Measurements from ENCODE around the gene EYA4. TPM values are rescaled to one million over a fixed set of nuclear protein-coding genes. Genes with fewer than 3 reads are reported as not detected.

The EYA4 gene
- total RNA-seq, 1 experiment from 2014 or later = not detected

DNA sequence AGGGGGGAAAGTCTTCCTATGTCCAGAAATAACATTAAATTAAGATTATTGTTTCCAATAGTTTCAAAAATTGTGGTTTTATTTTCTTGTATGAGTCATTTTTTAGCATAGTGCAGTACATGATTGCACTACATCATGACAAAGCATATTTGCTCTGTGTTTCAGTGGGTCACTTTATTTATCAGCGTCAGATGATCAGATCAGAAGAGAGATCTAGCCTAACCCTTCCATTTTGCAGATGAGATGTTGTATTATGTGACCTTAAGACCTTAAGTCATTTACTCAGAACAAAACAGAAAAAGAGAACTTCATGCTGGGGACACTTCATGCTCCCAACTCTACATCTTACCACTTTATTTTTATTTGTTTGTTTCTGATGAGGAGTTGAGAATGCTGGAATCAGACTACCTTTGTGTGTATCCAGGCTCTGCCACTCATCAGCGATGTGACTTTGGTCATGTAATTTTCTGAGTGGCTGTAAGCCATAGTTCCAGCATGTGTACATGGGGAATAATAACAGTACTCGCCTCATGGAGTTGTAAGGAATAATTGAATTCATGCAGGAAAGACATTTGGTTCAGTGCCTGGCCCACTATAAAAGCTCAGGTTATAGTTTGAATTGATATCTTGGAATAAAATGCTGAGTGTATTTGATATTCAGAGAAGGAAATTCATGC is 13.5 kb downstream of the EYA4 start:
- intact Hi-C loops (cut with micrococcal nuclease; ENCODE audit: unreplicated experiment) = no loop called here
- Histone ChIP-seq H3K36me3 (ENCODE audit: control insufficient read depth, insufficient read depth, low read length) (no peaks in the 10 kb centered on the region), H3K27me3 (ENCODE audit: control insufficient read depth, insufficient read depth, low read length) (no peaks in the 10 kb centered on the region), H3K9me3 (ENCODE audit: control insufficient read depth, insufficient read depth, low read depth, low read length) (no peaks in the 10 kb centered on the region), H3K4me3 (ENCODE audit: low read depth in 2 of 2, low read length in 2 of 2) (no peak overlapping the region), H3K27ac (ENCODE audit: low read length) (no peak overlapping the region), H3K4me1 (ENCODE audit: control insufficient read depth, insufficient read depth, low read length) (no peaks in the 10 kb centered on the region)
- ChIA-PET CTCF (no interaction called here), POLR2A (no interaction called here)
- ATAC-seq (no peak), DNase-seq (ENCODE audit: low read depth, low spot score) (no peak)
- in situ Hi-C loops (cut with HindIII; ENCODE audit: low pct_unique_long_range_greater_than_20kb, low sequenced_read_pairs) = no loop called here
- TF ChIP-seq TCF7L2 (IDR thresholded peaks at IDR 0.05; ENCODE audit: low read depth, low read length) (no peak), POLR2AphosphoS5 (IDR thresholded peaks at IDR 0.05; ENCODE audit: low read depth, low read length) (no peak), SIN3A (IDR thresholded peaks at IDR 0.05; ENCODE audit: borderline replicate concordance, insufficient read depth, low read depth, low read length) (no peak)
- TF ChIP-seq, protein P1, sequence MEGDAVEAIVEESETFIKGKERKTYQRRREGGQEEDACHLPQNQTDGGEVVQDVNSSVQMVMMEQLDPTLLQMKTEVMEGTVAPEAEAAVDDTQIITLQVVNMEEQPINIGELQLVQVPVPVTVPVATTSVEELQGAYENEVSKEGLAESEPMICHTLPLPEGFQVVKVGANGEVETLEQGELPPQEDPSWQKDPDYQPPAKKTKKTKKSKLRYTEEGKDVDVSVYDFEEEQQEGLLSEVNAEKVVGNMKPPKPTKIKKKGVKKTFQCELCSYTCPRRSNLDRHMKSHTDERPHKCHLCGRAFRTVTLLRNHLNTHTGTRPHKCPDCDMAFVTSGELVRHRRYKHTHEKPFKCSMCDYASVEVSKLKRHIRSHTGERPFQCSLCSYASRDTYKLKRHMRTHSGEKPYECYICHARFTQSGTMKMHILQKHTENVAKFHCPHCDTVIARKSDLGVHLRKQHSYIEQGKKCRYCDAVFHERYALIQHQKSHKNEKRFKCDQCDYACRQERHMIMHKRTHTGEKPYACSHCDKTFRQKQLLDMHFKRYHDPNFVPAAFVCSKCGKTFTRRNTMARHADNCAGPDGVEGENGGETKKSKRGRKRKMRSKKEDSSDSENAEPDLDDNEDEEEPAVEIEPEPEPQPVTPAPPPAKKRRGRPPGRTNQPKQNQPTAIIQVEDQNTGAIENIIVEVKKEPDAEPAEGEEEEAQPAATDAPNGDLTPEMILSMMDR (IDR thresholded peaks at IDR 0.05) = no peak
- TF ChIP-seq, protein P2, sequence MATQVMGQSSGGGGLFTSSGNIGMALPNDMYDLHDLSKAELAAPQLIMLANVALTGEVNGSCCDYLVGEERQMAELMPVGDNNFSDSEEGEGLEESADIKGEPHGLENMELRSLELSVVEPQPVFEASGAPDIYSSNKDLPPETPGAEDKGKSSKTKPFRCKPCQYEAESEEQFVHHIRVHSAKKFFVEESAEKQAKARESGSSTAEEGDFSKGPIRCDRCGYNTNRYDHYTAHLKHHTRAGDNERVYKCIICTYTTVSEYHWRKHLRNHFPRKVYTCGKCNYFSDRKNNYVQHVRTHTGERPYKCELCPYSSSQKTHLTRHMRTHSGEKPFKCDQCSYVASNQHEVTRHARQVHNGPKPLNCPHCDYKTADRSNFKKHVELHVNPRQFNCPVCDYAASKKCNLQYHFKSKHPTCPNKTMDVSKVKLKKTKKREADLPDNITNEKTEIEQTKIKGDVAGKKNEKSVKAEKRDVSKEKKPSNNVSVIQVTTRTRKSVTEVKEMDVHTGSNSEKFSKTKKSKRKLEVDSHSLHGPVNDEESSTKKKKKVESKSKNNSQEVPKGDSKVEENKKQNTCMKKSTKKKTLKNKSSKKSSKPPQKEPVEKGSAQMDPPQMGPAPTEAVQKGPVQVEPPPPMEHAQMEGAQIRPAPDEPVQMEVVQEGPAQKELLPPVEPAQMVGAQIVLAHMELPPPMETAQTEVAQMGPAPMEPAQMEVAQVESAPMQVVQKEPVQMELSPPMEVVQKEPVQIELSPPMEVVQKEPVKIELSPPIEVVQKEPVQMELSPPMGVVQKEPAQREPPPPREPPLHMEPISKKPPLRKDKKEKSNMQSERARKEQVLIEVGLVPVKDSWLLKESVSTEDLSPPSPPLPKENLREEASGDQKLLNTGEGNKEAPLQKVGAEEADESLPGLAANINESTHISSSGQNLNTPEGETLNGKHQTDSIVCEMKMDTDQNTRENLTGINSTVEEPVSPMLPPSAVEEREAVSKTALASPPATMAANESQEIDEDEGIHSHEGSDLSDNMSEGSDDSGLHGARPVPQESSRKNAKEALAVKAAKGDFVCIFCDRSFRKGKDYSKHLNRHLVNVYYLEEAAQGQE (IDR thresholded peaks at IDR 0.05; ENCODE audit: insufficient read depth in 1 of 2, low read depth in 2 of 2, low read length in 1 of 2) = no peak
- no TSS peak for BruUV-seq (replicated peaks)

GRCh38 chr6:133257545-133258105 is 16.5 kb downstream of the EYA4 start:
- Histone ChIP-seq H3K27me3 (ENCODE audit: control insufficient read depth, insufficient read depth, low read length) (no peaks in the 10 kb centered on the region), H3K9me3 (ENCODE audit: control insufficient read depth, insufficient read depth, low read depth, low read length) (no peaks in the 10 kb centered on the region), H3K4me1 (ENCODE audit: control insufficient read depth, insufficient read depth, low read length) (no peaks in the 10 kb centered on the region), H3K27ac (ENCODE audit: low read length) (no peak overlapping the region), H3K36me3 (ENCODE audit: control insufficient read depth, insufficient read depth, low read length) (no peaks in the 10 kb centered on the region), H3K4me3 (ENCODE audit: low read depth in 2 of 2, low read length in 2 of 2) (no peak overlapping the region)
- POLR2A ChIA-PET = no interaction called here
- TF ChIP-seq, protein P2 (IDR thresholded peaks at IDR 0.05; ENCODE audit: insufficient read depth in 1 of 2, low read depth in 2 of 2, low read length in 1 of 2) = no peak
- TF ChIP-seq SIN3A (IDR thresholded peaks at IDR 0.05; ENCODE audit: borderline replicate concordance, insufficient read depth, low read depth, low read length) (no peak), TCF7L2 (IDR thresholded peaks at IDR 0.05; ENCODE audit: low read depth, low read length) (no peak), POLR2AphosphoS5 (IDR thresholded peaks at IDR 0.05; ENCODE audit: low read depth, low read length) (no peak)
- TF ChIP-seq, protein P1 (IDR thresholded peaks at IDR 0.05) = no peak
- CTCF ChIA-PET = no interaction called here
- no peak for ATAC-seq
- in situ Hi-C loops (cut with HindIII; ENCODE audit: low pct_unique_long_range_greater_than_20kb, low sequenced_read_pairs) = no loop called here
- intact Hi-C loops (cut with micrococcal nuclease; ENCODE audit: unreplicated experiment) = no loop called here
- DNase-seq (ENCODE audit: low read depth, low spot score) = no peak
- BruUV-seq (replicated peaks) = no TSS peak

Data from Panc1 (cell line).